ENCODE results near the gene PTGER1. TPM values are rescaled to one million over a fixed set of nuclear protein-coding genes. Genes with fewer than 3 reads are reported as not detected.

Gene PTGER1
- total RNA-seq, 2 experiments from 2014 or later: 0.34 to 0.36 TPM

GRCh38 chr19:14496029-14496833 is 21.1 kb upstream of the PTGER1 start, which contains the start of gene GIPC1:
TSS of gene GIPC1 (minus strand) at chr19:14496127. CDS start at chr19:14482976, 13,151 bp downstream.
- Mint-ChIP-seq H3K27me3 (peaks cover 3% of the 10 kb centered on the region), H3K4me1 (peaks cover 15% of the 10 kb centered on the region), H3K36me3 (peaks cover 7% of the 10 kb centered on the region), H3K4me3 (peak within 1 kb of the TSS; percentile 84), H3K9me3 (no peaks in the 10 kb centered on the region), H3K27ac (peak within 1 kb of the TSS; percentile 79)
- ATAC-seq (ENCODE audit: low read depth): peak; percentile 92
- peak; percentile 93 for DNase-seq
- POLR2A ChIA-PET: interaction anchor here (0.5 to 2.6 kb wide), 8 partner anchors 8 to 69 kb away, joined by 3 to 29 read pairs (median 8); partner anchors contain the start of gene DNAJB1

GRCh38 chr19:14495672-14496028 is 20.5 kb upstream of the PTGER1 start:
- Mint-ChIP-seq H3K9me3 (no peaks in the 10 kb centered on the region), H3K27ac (peak overlapping the region; percentile 68), H3K36me3 (peaks cover 7% of the 10 kb centered on the region), H3K27me3 (peaks cover 3% of the 10 kb centered on the region), H3K4me3 (peak overlapping the region; percentile 84), H3K4me1 (peaks cover 15% of the 10 kb centered on the region)
- POLR2A ChIA-PET: interaction anchor here (1.0 to 2.6 kb wide), 7 partner anchors 8 to 68 kb away, joined by 3 to 29 read pairs (median 8); partner anchors contain the start of gene DNAJB1
- DNase-seq (no peak), ATAC-seq (ENCODE audit: low read depth) (peak; percentile 1)

GRCh38 chr19:14494910-14495671 is 19.9 kb upstream of the PTGER1 start:
- Mint-ChIP-seq H3K9me3 (no peaks in the 10 kb centered on the region), H3K4me1 (peaks cover 15% of the 10 kb centered on the region), H3K4me3 (peak overlapping the region; percentile 84), H3K27ac (peak overlapping the region; percentile 68), H3K36me3 (peaks cover 7% of the 10 kb centered on the region), H3K27me3 (peaks cover 3% of the 10 kb centered on the region)
- POLR2A ChIA-PET: interaction anchor here (1.0 to 2.6 kb wide), 6 partner anchors 9 to 27 kb away, joined by 3 to 29 read pairs (median 8); partner anchors contain the start of gene DNAJB1
- no peak for DNase-seq
- no peak for ATAC-seq (ENCODE audit: low read depth)

- H3K4me1 Mint-ChIP-seq: peaks cover 15% of the 10 kb centered on the region
- ATAC-seq (ENCODE audit: low read depth) (no peak), DNase-seq (no peak)
- H3K27me3 Mint-ChIP-seq: peaks cover 3% of the 10 kb centered on the region
- peak overlapping the region; percentile 61 for H3K27ac Mint-ChIP-seq
- peaks cover 7% of the 10 kb centered on the region for H3K36me3 Mint-ChIP-seq
- POLR2A ChIA-PET: interaction anchor here (0.6 to 2.6 kb wide), 4 partner anchors 12 to 117 kb away, joined by 3 to 29 read pairs (median 6); no protein-coding TSS in a partner anchor
- peak overlapping the region; percentile 84 for H3K4me3 Mint-ChIP-seq
- H3K9me3 Mint-ChIP-seq: no peaks in the 10 kb centered on the region
Measured at GRCh38 chr19:14494411-14494810, 19.3 kb upstream of the PTGER1 start.

- peaks cover 3% of the 10 kb centered on the region for H3K27me3 Mint-ChIP-seq
- H3K4me3 Mint-ChIP-seq: no peak overlapping the region
- DNase-seq (no peak), ATAC-seq (ENCODE audit: low read depth) (no peak)
- no peak overlapping the region for H3K27ac Mint-ChIP-seq
- peaks cover 15% of the 10 kb centered on the region for H3K4me1 Mint-ChIP-seq
- POLR2A ChIA-PET: no interaction called here
- no peaks in the 10 kb centered on the region for H3K9me3 Mint-ChIP-seq
- peaks cover 10% of the 10 kb centered on the region for H3K36me3 Mint-ChIP-seq
Measured at GRCh38 chr19:14492756-14493337, 17.7 kb upstream of the PTGER1 start.

- no peaks in the 10 kb centered on the region for H3K9me3 Mint-ChIP-seq
- DNase-seq: no peak
- no peak for ATAC-seq (ENCODE audit: low read depth)
- no peak overlapping the region for H3K27ac Mint-ChIP-seq
- H3K4me1 Mint-ChIP-seq: peaks cover 10% of the 10 kb centered on the region
- peaks cover 10% of the 10 kb centered on the region for H3K36me3 Mint-ChIP-seq
- POLR2A ChIA-PET: interaction anchor here (0.7 to 1.7 kb wide), 3 partner anchors 20 to 34 kb away, joined by 4 to 5 read pairs (median 4); partner anchors contain the start of gene DNAJB1
- H3K27me3 Mint-ChIP-seq: no peaks in the 10 kb centered on the region
- H3K4me3 Mint-ChIP-seq: no peak overlapping the region
Measured at GRCh38 chr19:14487370-14488125, 12.4 kb upstream of the PTGER1 start.

- Mint-ChIP-seq H3K4me1 (peaks cover 6% of the 10 kb centered on the region), H3K4me3 (no peak overlapping the region), H3K27ac (no peak overlapping the region), H3K9me3 (no peaks in the 10 kb centered on the region), H3K27me3 (no peaks in the 10 kb centered on the region), H3K36me3 (peaks cover 3% of the 10 kb centered on the region)
- DNase-seq (no peak), ATAC-seq (ENCODE audit: low read depth) (no peak)
- POLR2A ChIA-PET: no interaction called here
Measured at GRCh38 chr19:14482172-14482941, 7.2 kb upstream of the PTGER1 start.

- peaks cover 2% of the 10 kb centered on the region for H3K36me3 Mint-ChIP-seq
- H3K9me3 Mint-ChIP-seq: no peaks in the 10 kb centered on the region
- no peak overlapping the region for H3K27ac Mint-ChIP-seq
- no peak overlapping the region for H3K4me3 Mint-ChIP-seq
- POLR2A ChIA-PET: interaction anchor here (1.0 kb wide), 1 partner anchor 344 kb away, joined by 4 read pairs; no protein-coding TSS in a partner anchor
- H3K4me1 Mint-ChIP-seq: peaks cover 8% of the 10 kb centered on the region
- ATAC-seq (ENCODE audit: low read depth) (no peak), DNase-seq (no peak)
- H3K27me3 Mint-ChIP-seq: no peaks in the 10 kb centered on the region
Measured at GRCh38 chr19:14480700-14481079, 5.5 kb upstream of the PTGER1 start.

- no peak overlapping the region for H3K27ac Mint-ChIP-seq
- peaks cover 11% of the 10 kb centered on the region for H3K4me1 Mint-ChIP-seq
- H3K9me3 Mint-ChIP-seq: no peaks in the 10 kb centered on the region
- DNase-seq (peak; percentile 88), ATAC-seq (ENCODE audit: low read depth) (peak; percentile 53)
- no peak overlapping the region for H3K4me3 Mint-ChIP-seq
- peaks cover 2% of the 10 kb centered on the region for H3K36me3 Mint-ChIP-seq
- no peaks in the 10 kb centered on the region for H3K27me3 Mint-ChIP-seq
- POLR2A ChIA-PET: interaction anchor here (0.8 to 1.1 kb wide), 4 partner anchors 12 to 343 kb away, joined by 3 to 4 read pairs (median 4); no protein-coding TSS in a partner anchor
Measured at GRCh38 chr19:14479975-14480699, 5.0 kb upstream of the PTGER1 start.

GRCh38 chr19:14479309-14479974 is 4.3 kb upstream of the PTGER1 start:
- ATAC-seq (ENCODE audit: low read depth) (no peak), DNase-seq (no peak)
- no peak overlapping the region for H3K27ac Mint-ChIP-seq
- H3K36me3 Mint-ChIP-seq: peaks cover 2% of the 10 kb centered on the region
- H3K4me3 Mint-ChIP-seq: no peak overlapping the region
- H3K27me3 Mint-ChIP-seq: peaks cover 4% of the 10 kb centered on the region
- POLR2A ChIA-PET: interaction anchor here (0.7 to 1.1 kb wide), 5 partner anchors 11 to 343 kb away, joined by 3 to 4 read pairs (median 4); no protein-coding TSS in a partner anchor
- peaks cover 16% of the 10 kb centered on the region for H3K4me1 Mint-ChIP-seq
- H3K9me3 Mint-ChIP-seq: no peaks in the 10 kb centered on the region

GRCh38 chr19:14478113-14478545 is 3.0 kb upstream of the PTGER1 start:
- Mint-ChIP-seq H3K9me3 (no peaks in the 10 kb centered on the region), H3K4me3 (no peak overlapping the region), H3K36me3 (no peaks in the 10 kb centered on the region), H3K27ac (no peak overlapping the region), H3K4me1 (peaks cover 18% of the 10 kb centered on the region), H3K27me3 (peaks cover 8% of the 10 kb centered on the region)
- POLR2A ChIA-PET: interaction anchor here (0.5 to 0.9 kb wide), 3 partner anchors 22 to 1360 kb away, joined by 3 read pairs; partner anchors contain the start of gene DNAJB1
- DNase-seq (no peak), ATAC-seq (ENCODE audit: low read depth) (no peak)

All from activated naive CD8-positive, alpha-beta T cell treated with anti-CD3 and anti-CD28 coated beads, Interleukin-2, amount 10 ng/mL, durations not matched to agents 7 days and 5 days (primary cell).